Colonic mucosa (tissue), 4 donors: ENCODE results near the gene NGF. TPM values are rescaled to one million over a fixed set of nuclear protein-coding genes. Genes with fewer than 3 reads are reported as not detected.

Experiments used
- DNase-seq: peaks from one replicate; pipeline ENCODE4 v3.0.0-alpha.2; 2020
- H3K27ac ChIP-seq: fragments of 200-600 bp; one replicate; pipeline ENCODE4 v1.8.0; 2021
- H3K27me3 ChIP-seq: fragments of 200-600 bp; one replicate; pipeline ENCODE4 v1.8.0; 2021
- H3K36me3 ChIP-seq: fragments of 200-600 bp; one replicate; pipeline ENCODE4 v1.8.0; 2021
- H3K4me1 ChIP-seq: fragments of 200-600 bp; one replicate; pipeline ENCODE4 v1.8.0; 2021; ENCODE audit warnings: mild to moderate bottlenecking
- H3K4me3 ChIP-seq: fragments of 200-600 bp; one replicate; pipeline ENCODE4 v1.8.0; 2021
- H3K9ac ChIP-seq, 2 donors: one replicate each; pipeline ENCODE4 v1.7.0; 2013; ENCODE audit warnings: control low read depth in 2 of 2, low read depth in 2 of 2, low read length in 2 of 2
- H3K9me3 ChIP-seq: fragments of 200-600 bp; one replicate; pipeline ENCODE4 v1.8.0; 2021
- CTCF ChIP-seq: fragments of 200-600 bp; IDR thresholded peaks from one replicate; pipeline ENCODE4 v1.8.0; 2022; ENCODE audit warnings: antibody characterized with exemption, mild to moderate bottlenecking
- intact Hi-C: fragments of 100-400 bp; cut with DNase I; formaldehyde crosslinking; loops from one replicate; pipeline ENCODE4 v1.14.1; 2022
- total RNA-seq, 2 donors: library from RNA; stranded (reverse); fragmentation: NEBNext Ultra II Directional in 1 of 2; extraction: Animal tissue kit (Norgen Biotek cat#: 25700) in 1 of 2; gene quantifications; one replicate each; pipeline ENCODE4 v1.2.1, GENCODE V29; 2021
- donor health status: healthy.
- donor health status: DM: no; HTN: no; CAD: no.
- donor health status: DM: no; HTN: no; CAD: no.

Gene NGF
- total RNA-seq, 2 donors from 2014 or later = 0.64 TPM; not detected in 1

GRCh38 chr1:115265099-115265498 lies 73.0 kb downstream of the NGF start:
- H3K27me3 ChIP-seq = no peaks in the 10 kb centered on the region
- no peak for TF ChIP-seq CTCF
- no peak overlapping the region for H3K9ac ChIP-seq
- intact Hi-C loops = no loop called here
- no peak for DNase-seq
- H3K36me3 ChIP-seq = no peaks in the 10 kb centered on the region
- no peaks in the 10 kb centered on the region for H3K9me3 ChIP-seq
- H3K27ac ChIP-seq = no peak overlapping the region
- no peak overlapping the region for H3K4me3 ChIP-seq
- H3K4me1 ChIP-seq = no peaks in the 10 kb centered on the region

- TF ChIP-seq CTCF = no peak
- H3K4me1 ChIP-seq = no peaks in the 10 kb centered on the region
- no peak overlapping the region for H3K27ac ChIP-seq
- H3K36me3 ChIP-seq = no peaks in the 10 kb centered on the region
- no peak for DNase-seq
- H3K9ac ChIP-seq = no peak overlapping the region
- no peaks in the 10 kb centered on the region for H3K9me3 ChIP-seq
- H3K4me3 ChIP-seq = no peak overlapping the region
- H3K27me3 ChIP-seq = no peaks in the 10 kb centered on the region
- intact Hi-C loops = no loop called here
Observed at GRCh38 chr1:115262886-115263285, 75.2 kb downstream of the NGF start.

- Histone ChIP-seq H3K4me3 (no peak overlapping the region), H3K27ac (peak overlapping the region; percentile 18), H3K27me3 (no peaks in the 10 kb centered on the region), H3K4me1 (no peaks in the 10 kb centered on the region), H3K9ac (no peak overlapping the region), H3K9me3 (no peaks in the 10 kb centered on the region), H3K36me3 (no peaks in the 10 kb centered on the region)
- no peak for DNase-seq
- TF ChIP-seq CTCF = no peak
- intact Hi-C loops = no loop called here
Observed at GRCh38 chr1:115261496-115261895, 76.6 kb downstream of the NGF start.

- no peak for DNase-seq
- intact Hi-C loops = no loop called here
- no peaks in the 10 kb centered on the region for H3K9me3 ChIP-seq
Observed at GRCh38 chr1:115258302-115258866, 79.7 kb downstream of the NGF start.

GRCh38 chr1:115257591-115257990 lies 80.5 kb downstream of the NGF start:
- H3K9ac ChIP-seq = no peak overlapping the region
- no peaks in the 10 kb centered on the region for H3K9me3 ChIP-seq
- no peaks in the 10 kb centered on the region for H3K36me3 ChIP-seq
- no peak overlapping the region for H3K27ac ChIP-seq
- no peak for DNase-seq
- no peak overlapping the region for H3K4me3 ChIP-seq
- no peaks in the 10 kb centered on the region for H3K4me1 ChIP-seq
- intact Hi-C loops = no loop called here
- no peak for TF ChIP-seq CTCF
- H3K27me3 ChIP-seq = no peaks in the 10 kb centered on the region

More at GRCh38 chr1:115258302-115258866, 79.7 kb downstream of the NGF start:
- Histone ChIP-seq H3K27me3 (no peaks in the 10 kb centered on the region), H3K4me1 (no peaks in the 10 kb centered on the region), H3K27ac (no peak overlapping the region), H3K4me3 (no peak overlapping the region), H3K9ac (no peak overlapping the region), H3K36me3 (no peaks in the 10 kb centered on the region)
- no peak for TF ChIP-seq CTCF
